ENCODE data around the gene KIAA0825.
"Not testable (repeated sequence)": the region's sequence is repeated elsewhere in the genome, so short reads cannot be mapped to it uniquely, and the experiment has no call there.

Gene KIAA0825

DNA sequence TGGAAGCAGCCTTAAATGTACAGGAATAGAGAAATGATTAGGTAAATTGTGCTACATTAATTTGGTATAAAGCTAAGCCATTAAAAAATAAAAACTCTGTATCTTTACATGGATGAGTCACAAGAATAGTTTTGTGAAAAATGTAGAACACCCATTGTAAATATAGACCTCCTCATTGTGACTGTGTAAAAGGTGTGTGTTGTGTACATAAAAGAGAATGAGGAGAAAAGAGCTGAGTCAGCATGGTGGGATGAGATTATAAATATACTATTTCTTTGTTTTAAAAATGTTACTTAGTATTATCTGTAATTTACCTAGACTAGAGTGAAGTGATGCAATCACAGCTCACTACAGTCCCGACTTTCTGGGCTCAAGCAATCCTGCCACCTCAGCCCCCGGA is 250.5 kb downstream of the KIAA0825 start:
- no peak for DNase-seq

DNA sequence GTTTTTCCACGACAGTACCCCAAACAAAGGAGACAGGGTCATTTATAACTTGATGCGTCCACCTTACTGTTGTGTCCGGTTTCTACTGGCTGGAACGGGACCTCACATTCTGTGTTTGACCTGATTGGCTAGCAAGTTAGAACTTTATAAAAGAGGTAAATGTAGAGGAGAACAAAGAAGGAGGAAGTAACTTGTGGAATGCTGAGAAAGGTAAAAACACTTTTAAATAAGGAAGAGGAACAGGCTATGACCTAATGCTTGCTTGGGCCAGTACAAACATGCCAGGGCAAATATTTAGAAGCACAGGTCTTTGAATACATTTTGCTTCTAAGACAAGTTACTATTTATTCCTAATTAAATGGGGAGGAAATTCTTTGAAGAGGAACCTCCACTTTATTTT is 251.6 kb downstream of the KIAA0825 start:
- no peak for DNase-seq

DNA sequence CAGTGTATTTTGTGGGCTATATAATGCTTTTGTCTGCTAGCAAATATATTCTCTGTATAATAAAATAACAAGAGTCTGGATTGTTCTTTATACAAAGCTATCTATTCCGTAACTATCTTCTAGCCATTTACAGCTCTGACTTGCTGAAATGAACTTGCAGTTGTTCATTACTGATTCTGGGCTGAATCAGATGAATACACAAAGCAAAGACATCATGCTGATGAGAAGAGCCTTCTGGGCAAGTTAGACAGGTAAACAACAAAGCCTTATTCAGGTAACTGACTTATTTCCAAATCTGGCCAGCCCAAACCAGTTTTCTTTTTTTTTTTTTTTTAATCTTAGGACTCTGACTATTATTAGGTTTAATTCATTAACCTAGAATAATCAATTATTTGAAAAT is 255.5 kb downstream of the KIAA0825 start:
- DNase-seq: no peak

- no peak for DNase-seq
Measured at GRCh38 chr5:94361832-94362796, 256.3 kb downstream of the KIAA0825 start.

DNA sequence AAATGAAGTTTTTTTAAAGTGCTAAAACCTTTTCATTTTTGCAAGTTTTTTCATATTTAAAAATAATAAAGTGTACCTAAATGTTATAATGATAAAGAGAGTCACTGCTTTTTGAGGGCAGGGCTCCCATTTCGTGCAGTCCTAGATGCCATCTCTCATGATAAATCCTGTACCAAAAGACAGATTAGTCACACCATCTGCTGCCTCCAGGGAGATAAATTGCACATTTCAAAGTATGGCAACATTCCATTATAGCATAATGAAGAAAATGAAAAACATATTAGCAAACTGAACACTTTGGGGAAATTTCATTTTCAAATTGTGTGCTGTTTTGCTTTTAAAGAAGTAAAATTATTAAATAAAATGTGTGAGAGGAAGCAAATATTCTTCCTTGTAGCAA is 257.2 kb downstream of the KIAA0825 start:
- no peak for DNase-seq

GRCh38 chr5:94360382-94361130 is 257.8 kb downstream of the KIAA0825 start:
- DNase-seq: no peak

GRCh38 chr5:94359880-94360279 is 258.5 kb downstream of the KIAA0825 start:
- no peak for DNase-seq

DNA sequence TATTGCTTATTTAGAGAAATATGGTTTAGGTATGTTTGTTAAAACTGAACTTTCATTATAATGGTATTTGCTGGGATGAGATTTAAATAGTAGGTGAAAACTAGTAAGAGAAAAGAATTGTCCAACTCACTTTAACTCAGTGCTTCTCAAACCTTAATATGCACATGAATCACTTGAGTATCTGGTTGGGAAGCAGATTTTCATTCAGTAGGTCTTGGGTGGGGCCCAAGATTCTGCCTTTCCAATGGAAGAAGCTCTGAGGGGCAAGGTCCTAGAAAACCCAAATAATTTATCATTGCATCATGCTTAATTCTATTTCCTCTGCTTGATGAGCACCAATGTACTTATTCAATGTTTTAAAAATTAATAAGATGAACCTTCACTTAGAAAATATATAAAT is 262.6 kb downstream of the KIAA0825 start:
- no peak for DNase-seq

- not testable (repeated sequence) for DNase-seq
Measured at GRCh38 chr5:94354837-94355485, 263.4 kb downstream of the KIAA0825 start.

- no peak for DNase-seq
Measured at GRCh38 chr5:94353605-94354004, 264.8 kb downstream of the KIAA0825 start.

- DNase-seq: no peak
Measured at GRCh38 chr5:94347130-94347529, 271.3 kb downstream of the KIAA0825 start.

GRCh38 chr5:94345257-94345656 is 273.1 kb downstream of the KIAA0825 start:
- DNase-seq: no peak

GRCh38 chr5:94337617-94338016 is 280.8 kb downstream of the KIAA0825 start:
- no peak for DNase-seq

DNA sequence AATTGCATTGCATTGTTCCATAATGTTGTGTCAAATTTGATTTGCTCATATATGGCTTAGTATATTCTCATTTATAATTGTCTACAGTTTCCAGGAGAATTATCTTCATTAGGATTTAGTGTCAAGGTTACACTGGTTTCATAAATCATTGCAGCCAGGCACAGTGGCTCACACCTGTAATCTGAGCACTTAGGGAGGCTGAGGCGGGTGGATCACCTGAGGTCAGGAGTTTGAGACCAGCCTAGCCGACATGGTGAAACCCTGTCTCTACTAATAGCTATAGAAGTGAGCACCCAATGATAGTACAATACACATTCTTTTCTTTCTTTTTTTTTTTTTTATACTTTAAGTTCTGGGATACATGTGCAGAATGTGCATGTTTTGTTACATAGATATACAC is 282.5 kb downstream of the KIAA0825 start:
- no peak for DNase-seq

DNA sequence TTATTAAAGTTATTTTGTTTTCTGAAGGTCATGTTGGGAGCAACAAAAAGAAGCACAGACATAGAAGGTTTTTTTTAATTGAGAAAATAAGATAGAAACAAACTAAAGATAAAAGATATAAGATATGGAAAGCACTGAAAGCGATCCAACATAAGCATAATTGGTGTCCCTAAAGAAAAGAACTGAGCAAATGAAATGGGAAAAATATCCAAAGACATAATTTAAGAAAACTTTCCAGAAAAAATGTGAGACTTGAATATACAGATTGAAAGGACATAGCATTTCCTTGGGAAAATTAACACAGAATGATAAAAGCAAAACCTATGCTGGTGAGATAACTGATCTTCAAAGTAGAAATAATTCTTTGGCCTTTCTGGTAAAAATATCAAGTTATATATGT is 289.3 kb downstream of the KIAA0825 start:
- DNase-seq: no peak

GRCh38 chr5:94326586-94326985 is 291.8 kb downstream of the KIAA0825 start:
- DNase-seq: no peak

- no peak for DNase-seq
Measured at GRCh38 chr5:94316916-94317838, 301.2 kb downstream of the KIAA0825 start.

- DNase-seq: peak; percentile 19
Measured at GRCh38 chr5:94314460-94315131, 303.8 kb downstream of the KIAA0825 start.

DNA sequence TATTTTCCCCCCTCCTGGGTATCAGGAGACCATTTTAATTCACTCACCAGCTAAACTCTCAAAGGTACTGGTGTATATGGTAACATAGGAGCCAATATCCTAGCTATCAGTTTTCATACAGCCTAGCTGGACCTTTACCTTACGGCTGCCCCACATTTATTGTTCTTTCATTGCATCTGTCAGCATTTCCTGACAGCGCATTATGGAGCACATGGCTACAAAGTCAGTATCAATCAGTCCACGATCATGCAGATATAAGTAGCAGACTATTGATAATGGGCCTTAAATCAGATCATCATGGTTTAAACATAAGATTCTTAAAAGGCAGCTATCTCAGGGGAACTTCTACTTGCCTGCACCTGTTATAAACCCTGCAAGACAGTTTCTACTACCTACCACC is 304.7 kb downstream of the KIAA0825 start:
- DNase-seq: no peak

- no peak for DNase-seq
Measured at GRCh38 chr5:94313188-94313587, 305.2 kb downstream of the KIAA0825 start.

DNA sequence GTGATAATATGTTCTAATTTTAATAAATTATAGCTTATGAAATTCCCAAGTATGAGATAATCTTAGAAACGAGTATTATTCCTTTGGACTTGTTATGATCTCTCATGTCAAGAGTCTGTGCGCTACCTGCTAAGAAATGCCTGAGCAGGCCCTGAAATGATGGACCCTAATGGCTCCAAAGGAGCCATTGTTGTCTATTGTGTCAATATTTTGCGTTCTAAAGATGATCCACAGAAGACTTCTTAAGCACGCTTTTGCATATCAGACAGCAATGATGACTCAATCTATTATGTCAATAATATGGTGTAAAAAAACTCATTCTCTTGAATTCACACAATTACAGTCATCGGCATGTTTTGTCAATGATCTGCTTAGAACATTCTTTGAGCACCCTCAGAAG is 306.1 kb downstream of the KIAA0825 start:
- DNase-seq: no peak

DNA sequence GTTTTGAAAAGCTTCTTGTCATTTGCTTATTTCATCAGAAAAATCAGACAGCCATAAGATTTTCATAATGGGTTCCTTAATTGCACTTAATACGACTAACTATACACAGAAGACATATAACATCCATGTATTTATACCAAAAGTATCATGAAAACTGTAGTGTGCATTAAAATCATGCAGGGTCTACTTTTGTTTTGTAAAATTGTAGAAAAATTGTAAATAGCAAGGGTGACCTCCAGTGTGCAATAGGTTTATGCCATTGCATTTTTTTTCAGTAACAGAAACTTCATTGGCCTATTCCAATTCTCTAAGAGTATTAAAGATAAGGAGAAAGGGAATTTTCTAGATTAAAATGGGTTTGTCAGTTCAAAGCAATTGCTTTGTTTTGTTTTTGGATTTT is 307.6 kb downstream of the KIAA0825 start:
- DNase-seq: no peak

All from right hindlimb (tissue), 1 donor.